RWPE1 (cell line): ENCODE measurements around the gene CD28.
"Not testable (repeated sequence)": the region's sequence is repeated elsewhere in the genome, so short reads cannot be mapped to it uniquely, and the experiment has no call there.

Experiments
- CTCF ChIA-PET: fragments of 350-600 bp; sonication (Branson Sonifier 250); formaldehyde crosslinking; extraction: SDS; loops from one replicate; lab custom pipeline; 2021; lab: Yijun Ruan, JAX
- POLR2A ChIA-PET: fragments of 400-600 bp; formaldehyde crosslinking; extraction: SDS; loops from one replicate; lab custom pipeline; 2020; ENCODE audit warnings: antibody characterized with exemption; ENCODE audit not compliant: low non-redundant PET; lab: Yijun Ruan, JAX
- DNase-seq: peaks from one replicate; pipeline ENCODE4 v3.0.0; 2012; ENCODE audit warnings: low spot score
- H3K27ac ChIP-seq: fragments of 450-650 bp; 2 replicates; pipeline ENCODE4 v1.5.1; 2017
- CTCF ChIP-seq: fragments of 450-650 bp; conservative IDR thresholded peaks from 2 replicates; pipeline ENCODE4 v1.5.1; 2017; ENCODE audit warnings: low read depth, mild to moderate bottlenecking

CD28 gene

GRCh38 chr2:203763938-203764664, 57.7 kb downstream of the CD28 start:
- no peak overlapping the region for H3K27ac ChIP-seq
- CTCF ChIA-PET, result no interaction called here
- TF ChIP-seq CTCF, result no peak
- POLR2A ChIA-PET, result no interaction called here
- no peak for DNase-seq

GRCh38 chr2:203772456-203773165, 66.2 kb downstream of the CD28 start:
- DNase-seq, result no peak
- ChIA-PET CTCF (no interaction called here), POLR2A (no interaction called here)
- no peak overlapping the region for H3K27ac ChIP-seq
- no peak for TF ChIP-seq CTCF

- ChIA-PET POLR2A (interaction anchor here (0.5 kb wide), 1 partner anchor 1133 kb away, joined by 5 read pairs; no protein-coding TSS in a partner anchor), CTCF (no interaction called here)
- no peak overlapping the region for H3K27ac ChIP-seq
- DNase-seq, result no peak
- TF ChIP-seq CTCF, result no peak
These were observed 68.3 kb downstream of the CD28 start for GRCh38 chr2:203774760-203775159.

- TF ChIP-seq CTCF, result no peak
- H3K27ac ChIP-seq, result no peak overlapping the region
- CTCF ChIA-PET, result no interaction called here
- POLR2A ChIA-PET, result no interaction called here
- DNase-seq, result no peak
These were observed 69.2 kb downstream of the CD28 start for GRCh38 chr2:203775684-203776083.

- no peak for DNase-seq
- POLR2A ChIA-PET, result no interaction called here
- no peak for TF ChIP-seq CTCF
- H3K27ac ChIP-seq, result no peak overlapping the region
- CTCF ChIA-PET, result interaction anchor here (0.7 kb wide), 1 partner anchor 466 kb away, joined by 4 read pairs; no protein-coding TSS in a partner anchor
These were observed 70.6 kb downstream of the CD28 start for GRCh38 chr2:203777030-203777429.

GRCh38 chr2:203779477-203780073, 73.1 kb downstream of the CD28 start:
- POLR2A ChIA-PET, CTCF ChIA-PET: not testable (repeated sequence)

More at GRCh38 chr2:203779477-203780073, 73.1 kb downstream of the CD28 start:
- DNase-seq, H3K27ac ChIP-seq: not testable (repeated sequence)
